IMR-90 (cell line): ENCODE data around the gene SELENOH. TPM values are rescaled to one million over a fixed set of nuclear protein-coding genes. Genes with fewer than 3 reads are reported as not detected.

ENCODE experiments used
- ATAC-seq: fragments of 200-7000 bp; cut with Tn5 transposase; 2 replicates; pipeline ENCODE4 v1.9.1; 2020; ENCODE audit warnings: low read depth, mild to moderate bottlenecking, moderate library complexity
- BruUV-seq: library from RNA; stranded (reverse); fragments of 400-500 nt; replicated peaks from 2 replicates; lab custom pipeline; 2021; lab: Mats Ljungman, UMichigan
- CTCF ChIA-PET: fragments of 300-600 bp; formaldehyde crosslinking; extraction: SDS; loops from one replicate; lab custom pipeline; 2021; ENCODE audit warnings: antibody characterized with exemption; lab: Yijun Ruan, JAX
- POLR2A ChIA-PET: fragments of 300-600 bp; sonication (Branson Sonifier 250); formaldehyde crosslinking; loops from one replicate; lab custom pipeline; 2022; ENCODE audit warnings: antibody characterized with exemption; ENCODE audit not compliant: unreplicated experiment; lab: Charles Lee
- DNase-seq: peaks from one replicate; pipeline ENCODE4 v3.0.0; 2013
- H2AFZ ChIP-seq: replicated peaks from 2 replicates; pipeline ENCODE3; 2013; ENCODE audit warnings: low read length, mild to moderate bottlenecking; ENCODE audit not compliant: poor library complexity
- H2AK5ac ChIP-seq: 2 replicates; pipeline ENCODE4 v1.6.1; 2013; ENCODE audit warnings: low read depth, low read length, inconsistent platforms
- H2AK9ac ChIP-seq: replicated peaks from 2 replicates; pipeline ENCODE3; 2013; ENCODE audit warnings: mild to moderate bottlenecking, low read depth, low read length, moderate library complexity; ENCODE audit not compliant: poor library complexity
- H2BK120ac ChIP-seq: 2 replicates; pipeline ENCODE4 v1.6.1; 2013; ENCODE audit warnings: low read depth, low read length, inconsistent platforms
- H2BK15ac ChIP-seq: 3 replicates; pipeline ENCODE4 v1.6.1; 2013; ENCODE audit warnings: low read depth, low read length, inconsistent platforms
- H2BK20ac ChIP-seq: 2 replicates; pipeline ENCODE4 v1.6.1; 2013; ENCODE audit warnings: low read depth, mild to moderate bottlenecking, inconsistent platforms, low read length, moderate library complexity
- H2BK5ac ChIP-seq: 2 replicates; pipeline ENCODE4 v1.6.1; 2013; ENCODE audit warnings: mild to moderate bottlenecking, low read depth, low read length, inconsistent platforms; ENCODE audit not compliant: poor library complexity, severe bottlenecking
- H3K14ac ChIP-seq: replicated peaks from 2 replicates; pipeline ENCODE4 v1.6.1; 2013; ENCODE audit warnings: low read depth, low read length, inconsistent platforms
- H3K18ac ChIP-seq: 2 replicates; pipeline ENCODE4 v1.6.1; 2013; ENCODE audit warnings: low read depth, low read length, control low read depth
- H3K23ac ChIP-seq: 2 replicates; pipeline ENCODE4 v1.6.1; 2013; ENCODE audit warnings: low read depth, low read length, inconsistent platforms
- H3K27ac ChIP-seq: 2 replicates; pipeline ENCODE4 v1.5.1; 2013; ENCODE audit warnings: mild to moderate bottlenecking, control low read depth, low read length; ENCODE audit not compliant: insufficient read depth
- H3K27me3 ChIP-seq: 2 replicates; pipeline ENCODE4 v1.6.1; 2013; ENCODE audit warnings: low read length; ENCODE audit not compliant: control insufficient read depth, insufficient read depth
- H3K36me3 ChIP-seq: 2 replicates; pipeline ENCODE4 v1.6.1; 2013; ENCODE audit warnings: low read length, mixed read lengths; ENCODE audit not compliant: control insufficient read depth, insufficient read depth
- H3K4ac ChIP-seq: 2 replicates; pipeline ENCODE4 v1.6.1; 2013; ENCODE audit warnings: low read depth, low read length, inconsistent platforms
- H3K4me1 ChIP-seq: 2 replicates; pipeline ENCODE4 v1.6.1; 2013; ENCODE audit warnings: low read length, mixed read lengths; ENCODE audit not compliant: control insufficient read depth, insufficient read depth
- H3K4me2 ChIP-seq: 2 replicates; pipeline ENCODE4 v1.6.1; 2013; ENCODE audit warnings: low read depth, mild to moderate bottlenecking, control low read depth, low read length, moderate library complexity
- H3K4me3 ChIP-seq: 2 replicates; pipeline ENCODE4 v1.5.1; 2013; ENCODE audit warnings: low read depth, mild to moderate bottlenecking, control low read depth, low read length, moderate library complexity; ENCODE audit not compliant: insufficient read depth
- H3K56ac ChIP-seq: 2 replicates; pipeline ENCODE4 v1.6.1; 2013; ENCODE audit warnings: low read length, inconsistent platforms; ENCODE audit not compliant: insufficient read depth; ENCODE audit errors: extremely low read depth
- H3K79me1 ChIP-seq, 2 experiments: 2 replicates each; pipeline ENCODE4 v1.6.1; 2013; ENCODE audit warnings: low read length in 2 of 2, inconsistent platforms in 1 of 2, low read depth in 1 of 2
- H3K9ac ChIP-seq: 2 replicates; pipeline ENCODE4 v1.6.1; 2013; ENCODE audit warnings: low read depth, low read length, control low read depth
- H3K9me1 ChIP-seq: 2 replicates; pipeline ENCODE4 v1.6.1; 2013; ENCODE audit warnings: low read length, inconsistent platforms; ENCODE audit not compliant: insufficient read depth
- H3K9me3 ChIP-seq: 2 replicates; pipeline ENCODE4 v1.6.1; 2013; ENCODE audit warnings: low read length; ENCODE audit not compliant: control insufficient read depth, insufficient read depth
- H4K20me1 ChIP-seq: 2 replicates; pipeline ENCODE4 v1.6.1; 2013; ENCODE audit warnings: low read length, inconsistent platforms; ENCODE audit not compliant: insufficient read depth
- H4K5ac ChIP-seq: 2 replicates; pipeline ENCODE4 v1.6.1; 2013; ENCODE audit warnings: mild to moderate bottlenecking, low read depth, low read length, control low read depth
- H4K8ac ChIP-seq, 2 experiments: 2 replicates each; pipeline ENCODE4 v1.6.1; 2013; ENCODE audit warnings: low read depth in 2 of 2, low read length in 2 of 2, control low read depth in 1 of 2, inconsistent platforms in 1 of 2
- H4K91ac ChIP-seq: 2 replicates; pipeline ENCODE4 v1.6.1; 2013; ENCODE audit warnings: low read depth, low read length, inconsistent platforms; ENCODE audit not compliant: insufficient read depth
- BHLHE40 ChIP-seq: fragments of 150-350 bp; IDR thresholded peaks from 2 replicates; pipeline ENCODE4 v1.6.1; 2016; ENCODE audit warnings: mild to moderate bottlenecking, low read depth, low read length
- CEBPB ChIP-seq: IDR thresholded peaks from 2 replicates; pipeline ENCODE4 v1.6.1; 2012; ENCODE audit warnings: low read depth, low read length, improper control_type of control experiment
- CHD1 ChIP-seq: IDR thresholded peaks from 2 replicates; pipeline ENCODE4 v1.6.1; 2012; ENCODE audit warnings: low read depth, low read length, improper control_type of control experiment
- MAFK ChIP-seq: IDR thresholded peaks from 2 replicates; pipeline ENCODE4 v1.6.1; 2012; ENCODE audit warnings: low read depth, low read length, improper control_type of control experiment
- MXI1 ChIP-seq: IDR thresholded peaks from 2 replicates; pipeline ENCODE4 v1.6.1; 2012; ENCODE audit warnings: low read depth, mild to moderate bottlenecking, low read length, moderate library complexity, borderline replicate concordance
- NFE2L2 ChIP-seq: fragments of 150-350 bp; IDR thresholded peaks from 2 replicates; pipeline ENCODE4 v1.6.1; 2016; ENCODE audit warnings: low read depth, mild to moderate bottlenecking, low read length
- POLR2A ChIP-seq: IDR thresholded peaks from 2 replicates; pipeline ENCODE4 v1.6.1; 2012; ENCODE audit warnings: mild to moderate bottlenecking, low read depth, low read length
- RCOR1 ChIP-seq: IDR thresholded peaks from 2 replicates; pipeline ENCODE4 v1.6.1; 2012; ENCODE audit warnings: mild to moderate bottlenecking, low read length, improper control_type of control experiment; ENCODE audit not compliant: insufficient replicate concordance
- WGBS, 2 experiments: methylation state at CpG; one replicate each; pipeline versions ENCODE4 v1.1.5 to v1.1.7; 2013; ENCODE audit warnings: missing lambda C conversion rate in 2 of 2; ENCODE audit not compliant: insufficient read length in 1 of 2; ENCODE audit errors: extremely low coverage in 2 of 2; 5-methylcytosine and 5-hydroxymethylcytosine counted together
- dilution Hi-C: fragments of 300-500 bp; cut with HindIII; formaldehyde crosslinking; loops from one replicate; pipeline ENCODE4 v1.14.3; 2018; ENCODE audit warnings: low sequenced_read_pairs; ENCODE audit not compliant: unreplicated experiment
- in situ Hi-C: fragments of 300-500 bp; cut with MboI; formaldehyde crosslinking; loops from 3 replicates; pipeline ENCODE4 v1.14.3; 2019; ENCODE audit warnings: low sequenced_read_pairs, inconsistent platforms, mixed read lengths
- intact Hi-C: fragments of 100-400 bp; cut with micrococcal nuclease; formaldehyde crosslinking; loops from 2 replicates; pipeline ENCODE4 v1.10.0; 2022
- polyA plus RNA-seq, 3 experiments: library from polyadenylated mRNA; depleted of rRNA; stranded (reverse); fragments of >200 nt; gene quantifications; 2 replicates each; pipeline ENCODE4 v1.2.3, GENCODE V29; 2012; ENCODE audit warnings: low replicate concordance in 1 of 3
- total RNA-seq: library from RNA; depleted of rRNA; stranded (reverse); fragments of >200 nt; gene quantifications from 2 replicates; pipeline ENCODE4 v1.2.3, GENCODE V29; 2012
- TF ChIP-seq, protein P1 (sequence below): fragments of 150-350 bp; IDR thresholded peaks from 2 replicates; pipeline ENCODE4 v1.6.1; 2016; ENCODE audit warnings: low read depth, mild to moderate bottlenecking, low read length, moderate library complexity, borderline replicate concordance
- TF ChIP-seq, protein P2 (sequence below): conservative IDR thresholded peaks from 2 replicates; pipeline ENCODE4 v1.5.1; 2012; ENCODE audit warnings: mild to moderate bottlenecking, low read depth, low read length, improper control_type of control experiment

The SELENOH gene
- total and polyA plus RNA-seq, 2 of the 4 experiments (the other 2 are of a cell fraction) = 40.3 to 107 TPM

DNA sequence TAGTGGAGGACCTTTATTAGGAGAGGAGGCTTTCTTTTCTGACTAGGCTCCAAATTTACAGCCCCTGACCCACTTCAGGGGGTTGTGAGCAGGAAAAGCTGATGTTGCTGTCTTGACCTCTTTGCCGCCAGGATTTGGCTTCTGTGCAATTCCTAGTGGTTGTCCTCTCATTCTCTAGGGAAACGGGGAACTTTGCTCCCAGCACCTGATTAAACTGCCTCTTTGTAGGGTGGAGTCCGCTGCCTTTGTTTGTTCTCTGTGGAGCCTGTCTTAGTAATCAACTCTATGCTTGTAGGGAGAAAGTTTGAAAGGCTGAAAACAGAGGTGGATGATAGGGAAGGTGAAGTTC, 36.7 kb downstream of the SELENOH start:
- ChIA-PET CTCF (interaction anchor here (1.4 to 1.6 kb wide), 2 partner anchors 14 to 23 kb away, joined by 5 to 7 read pairs; no protein-coding TSS in a partner anchor), POLR2A (interaction anchor here (0.7 kb wide), 1 partner anchor 17 kb away, joined by 3 read pairs; the partner anchor contains the start of gene CTNND1)
- TF ChIP-seq NFE2L2 (no peak), POLR2A (no peak), CEBPB (no peak), CHD1 (no peak), MAFK (no peak), BHLHE40 (no peak), MXI1 (no peak), RCOR1 (no peak)
- TF ChIP-seq, protein P1, sequence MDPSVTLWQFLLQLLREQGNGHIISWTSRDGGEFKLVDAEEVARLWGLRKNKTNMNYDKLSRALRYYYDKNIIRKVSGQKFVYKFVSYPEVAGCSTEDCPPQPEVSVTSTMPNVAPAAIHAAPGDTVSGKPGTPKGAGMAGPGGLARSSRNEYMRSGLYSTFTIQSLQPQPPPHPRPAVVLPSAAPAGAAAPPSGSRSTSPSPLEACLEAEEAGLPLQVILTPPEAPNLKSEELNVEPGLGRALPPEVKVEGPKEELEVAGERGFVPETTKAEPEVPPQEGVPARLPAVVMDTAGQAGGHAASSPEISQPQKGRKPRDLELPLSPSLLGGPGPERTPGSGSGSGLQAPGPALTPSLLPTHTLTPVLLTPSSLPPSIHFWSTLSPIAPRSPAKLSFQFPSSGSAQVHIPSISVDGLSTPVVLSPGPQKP = no peak
- TF ChIP-seq, protein P2, sequence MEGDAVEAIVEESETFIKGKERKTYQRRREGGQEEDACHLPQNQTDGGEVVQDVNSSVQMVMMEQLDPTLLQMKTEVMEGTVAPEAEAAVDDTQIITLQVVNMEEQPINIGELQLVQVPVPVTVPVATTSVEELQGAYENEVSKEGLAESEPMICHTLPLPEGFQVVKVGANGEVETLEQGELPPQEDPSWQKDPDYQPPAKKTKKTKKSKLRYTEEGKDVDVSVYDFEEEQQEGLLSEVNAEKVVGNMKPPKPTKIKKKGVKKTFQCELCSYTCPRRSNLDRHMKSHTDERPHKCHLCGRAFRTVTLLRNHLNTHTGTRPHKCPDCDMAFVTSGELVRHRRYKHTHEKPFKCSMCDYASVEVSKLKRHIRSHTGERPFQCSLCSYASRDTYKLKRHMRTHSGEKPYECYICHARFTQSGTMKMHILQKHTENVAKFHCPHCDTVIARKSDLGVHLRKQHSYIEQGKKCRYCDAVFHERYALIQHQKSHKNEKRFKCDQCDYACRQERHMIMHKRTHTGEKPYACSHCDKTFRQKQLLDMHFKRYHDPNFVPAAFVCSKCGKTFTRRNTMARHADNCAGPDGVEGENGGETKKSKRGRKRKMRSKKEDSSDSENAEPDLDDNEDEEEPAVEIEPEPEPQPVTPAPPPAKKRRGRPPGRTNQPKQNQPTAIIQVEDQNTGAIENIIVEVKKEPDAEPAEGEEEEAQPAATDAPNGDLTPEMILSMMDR = no peak
- Histone ChIP-seq H4K8ac (peak overlapping the region; percentile 31 to 46; a peak in 3 of 4 replicates), H3K9me3 (no peaks in the 10 kb centered on the region), H3K9me1 (peaks cover 23% of the 10 kb centered on the region), H3K23ac (peak overlapping the region; percentile 61; the same call in 1 of the 2 replicates), H3K56ac (0 out of 2 replicates have a peak overlapping the region, but pooled peaks have one; percentile 34), H3K18ac (peak overlapping the region; percentile 69), H2AFZ (no peak overlapping the region), H3K27ac (peak overlapping the region; percentile 88), H3K27me3 (no peaks in the 10 kb centered on the region), H2BK120ac (peak overlapping the region; percentile 42; the same call in 1 of the 2 replicates), H2BK15ac (0 out of 3 replicates have a peak overlapping the region, but pooled peaks have one; percentile 22), H3K4me1 (peaks cover 31% of the 10 kb centered on the region), H4K91ac (peak overlapping the region; percentile 51), H3K14ac (peak overlapping the region; percentile 57), H4K5ac (peak overlapping the region; percentile 60), H2BK20ac (peak overlapping the region; percentile 20; the same call in 1 of the 2 replicates), H2AK9ac (peak overlapping the region; percentile 33), H2AK5ac (peak overlapping the region; percentile 61; the same call in 1 of the 2 replicates), H3K4me2 (peak overlapping the region; percentile 77), H4K20me1 (peaks cover 100% of the 10 kb centered on the region), H3K4me3 (0 out of 2 replicates have a peak overlapping the region, but pooled peaks have one; percentile 5), H3K36me3 (peaks cover 5% of the 10 kb centered on the region), H3K9ac (peak overlapping the region; percentile 61), H2BK5ac (peak overlapping the region; percentile 71), H3K79me1 (peaks cover 14 to 75% of the 10 kb centered on the region in 2 experiments; a peak in 3 of 4 replicates), H3K4ac (peak overlapping the region; percentile 58)
- in situ Hi-C loops = no loop called here
- no peak for DNase-seq
- ATAC-seq = no peak
- dilution Hi-C loops = no loop called here
- BruUV-seq = no TSS peak
- intact Hi-C loops = loop anchor here (1.0 to 2.0 kb wide), 3 partner anchors 9 to 37 kb away; partner anchors contain the start of gene SELENOH
- WGBS, 2 experiments = no CpG with 5 or more reads among the region's 3 CpGs
